Skeletal muscle satellite cell (primary cell): ENCODE measurements around the gene CLRN3.

ENCODE experiments used
- H3K27me3 ChIP-seq: 2 replicates; pipeline ENCODE4 v1.7.0; 2013; ENCODE audit warnings: low read length; ENCODE audit not compliant: control insufficient read depth, insufficient read depth
- H3K36me3 ChIP-seq: 2 replicates; pipeline ENCODE4 v1.7.0; 2013; ENCODE audit warnings: mild to moderate bottlenecking, control low read depth, low read length; ENCODE audit not compliant: insufficient read depth
- H3K4me1 ChIP-seq: 2 replicates; pipeline ENCODE4 v1.7.0; 2013; ENCODE audit warnings: low read length; ENCODE audit not compliant: control insufficient read depth, insufficient read depth
- H3K4me2 ChIP-seq: 2 replicates; pipeline ENCODE4 v1.7.0; 2013; ENCODE audit warnings: mild to moderate bottlenecking, low read length
- H3K4me3 ChIP-seq: 2 replicates; pipeline ENCODE4 v1.7.0; 2013; ENCODE audit warnings: low read length
- H3K9ac ChIP-seq: 2 replicates; pipeline ENCODE4 v1.7.0; 2013; ENCODE audit warnings: mild to moderate bottlenecking, low read depth, low read length, moderate library complexity
- H3K9me3 ChIP-seq: replicated peaks from 2 replicates; pipeline ENCODE4 v1.7.0; 2013; ENCODE audit warnings: mild to moderate bottlenecking, control low read depth, low read length

CLRN3 gene

DNA sequence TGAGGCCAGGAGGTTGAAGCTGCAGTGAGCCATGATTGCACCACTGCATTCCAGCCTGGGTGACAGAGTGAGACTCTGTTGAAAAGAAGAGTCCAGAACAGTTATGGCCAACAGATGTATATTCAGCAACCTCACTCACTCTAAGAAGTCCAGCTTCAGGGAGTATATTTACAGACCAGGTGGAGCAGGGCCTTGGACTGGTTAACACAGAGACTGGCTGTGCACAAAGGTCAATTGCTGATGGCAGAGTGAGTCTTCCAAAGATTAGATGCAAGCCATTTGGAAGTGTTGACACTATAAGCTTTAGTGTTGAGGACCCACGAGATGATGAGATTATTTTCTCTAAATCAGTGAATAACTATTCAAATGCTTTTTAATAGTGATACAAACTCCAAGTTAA, 24.9 kb downstream of the CLRN3 start:
- no peaks in the 10 kb centered on the region for H3K36me3 ChIP-seq
- H3K9me3 ChIP-seq: peaks cover 6% of the 10 kb centered on the region
- no peak overlapping the region for H3K9ac ChIP-seq
- peaks cover 10% of the 10 kb centered on the region for H3K27me3 ChIP-seq
- peaks cover 15% of the 10 kb centered on the region for H3K4me1 ChIP-seq
- H3K4me3 ChIP-seq: no peak overlapping the region
- H3K4me2 ChIP-seq: no peak overlapping the region

DNA sequence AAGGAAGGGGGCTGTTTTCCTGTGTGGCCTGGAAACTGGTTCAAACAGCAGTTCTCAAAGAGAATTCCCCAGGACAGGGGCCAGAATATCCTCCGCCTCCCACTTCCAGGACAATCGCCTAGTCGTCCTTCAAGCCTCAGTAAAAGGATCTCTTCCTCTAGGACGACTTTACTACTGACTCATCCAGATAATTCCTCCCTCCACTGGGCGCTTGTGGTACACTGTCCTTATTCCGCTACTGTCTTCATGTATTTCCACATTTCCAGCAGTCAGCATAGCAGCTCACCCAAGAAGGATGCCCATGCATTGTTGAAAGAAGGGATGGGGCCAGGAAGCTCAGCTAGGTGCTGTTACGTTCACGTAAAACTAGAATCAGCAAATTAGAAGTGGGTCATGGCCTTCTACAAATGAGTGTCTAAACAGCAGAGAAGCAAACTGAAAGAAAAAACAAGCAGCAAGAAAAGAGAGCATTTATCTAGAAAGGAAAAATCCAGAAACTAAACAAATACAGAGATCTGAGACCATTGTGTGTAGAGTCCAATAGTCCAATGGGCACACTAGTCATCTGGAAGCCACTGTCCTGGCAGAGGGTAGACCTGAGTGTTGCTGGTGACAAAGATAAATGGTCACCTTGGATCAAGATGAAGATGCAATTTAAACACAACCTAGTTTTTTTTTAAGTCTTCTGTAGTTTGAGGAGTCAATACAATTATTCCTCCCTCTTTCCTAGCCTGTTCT, 26.3 kb downstream of the CLRN3 start:
- no peaks in the 10 kb centered on the region for H3K36me3 ChIP-seq
- peaks cover 6% of the 10 kb centered on the region for H3K9me3 ChIP-seq
- no peak overlapping the region for H3K4me3 ChIP-seq
- peaks cover 10% of the 10 kb centered on the region for H3K27me3 ChIP-seq
- peaks cover 2% of the 10 kb centered on the region for H3K4me1 ChIP-seq
- H3K9ac ChIP-seq: no peak overlapping the region
- no peak overlapping the region for H3K4me2 ChIP-seq

- Histone ChIP-seq H3K4me1 (no peaks in the 10 kb centered on the region), H3K9me3 (peaks cover 3% of the 10 kb centered on the region), H3K9ac (no peak overlapping the region)
Observed at GRCh38 chr10:127863231-127863825, 29.4 kb downstream of the CLRN3 start.

GRCh38 chr10:127860592-127860991, 32.1 kb downstream of the CLRN3 start:
- Histone ChIP-seq H3K36me3 (no peaks in the 10 kb centered on the region), H3K9ac (no peak overlapping the region), H3K9me3 (peaks cover 3% of the 10 kb centered on the region), H3K4me1 (no peaks in the 10 kb centered on the region), H3K4me2 (no peak overlapping the region), H3K27me3 (no peaks in the 10 kb centered on the region), H3K4me3 (no peak overlapping the region)

More at GRCh38 chr10:127863231-127863825, 29.4 kb downstream of the CLRN3 start:
- peaks cover 4% of the 10 kb centered on the region for H3K27me3 ChIP-seq
- H3K4me2 ChIP-seq: no peak overlapping the region
- H3K36me3 ChIP-seq: no peaks in the 10 kb centered on the region
- H3K4me3 ChIP-seq: no peak overlapping the region

- Histone ChIP-seq H3K4me1 (no peaks in the 10 kb centered on the region), H3K36me3 (no peaks in the 10 kb centered on the region), H3K9me3 (no peaks in the 10 kb centered on the region), H3K4me2 (no peak overlapping the region), H3K4me3 (no peak overlapping the region), H3K27me3 (peaks cover 8% of the 10 kb centered on the region), H3K9ac (no peak overlapping the region)
Observed at GRCh38 chr10:127855976-127856375, 36.8 kb downstream of the CLRN3 start.

DNA sequence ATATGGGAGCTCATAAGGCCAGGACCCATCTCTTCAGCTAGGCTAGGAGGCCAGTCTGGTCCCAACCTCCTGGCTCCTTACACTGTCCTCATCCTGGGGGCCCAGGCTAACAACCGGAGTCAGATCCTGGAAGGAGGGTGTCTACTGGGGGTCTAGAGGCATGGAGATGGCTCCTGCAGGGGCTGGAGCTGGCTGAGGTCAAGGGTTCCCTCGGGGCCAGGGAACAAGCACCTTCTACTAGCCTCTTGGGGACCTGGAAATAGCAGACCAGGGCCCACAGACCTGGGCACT, 37.2 kb downstream of the CLRN3 start:
- H3K9ac ChIP-seq: no peak overlapping the region
- H3K36me3 ChIP-seq: no peaks in the 10 kb centered on the region
- H3K4me3 ChIP-seq: no peak overlapping the region
- H3K4me2 ChIP-seq: no peak overlapping the region
- peaks cover 8% of the 10 kb centered on the region for H3K27me3 ChIP-seq
- no peaks in the 10 kb centered on the region for H3K4me1 ChIP-seq
- H3K9me3 ChIP-seq: no peaks in the 10 kb centered on the region

- Histone ChIP-seq H3K4me2 (no peak overlapping the region), H3K4me3 (no peak overlapping the region), H3K27me3 (peaks cover 8% of the 10 kb centered on the region), H3K9me3 (no peaks in the 10 kb centered on the region), H3K36me3 (no peaks in the 10 kb centered on the region), H3K9ac (no peak overlapping the region), H3K4me1 (no peaks in the 10 kb centered on the region)
Observed at GRCh38 chr10:127854769-127855590, 37.8 kb downstream of the CLRN3 start.

DNA sequence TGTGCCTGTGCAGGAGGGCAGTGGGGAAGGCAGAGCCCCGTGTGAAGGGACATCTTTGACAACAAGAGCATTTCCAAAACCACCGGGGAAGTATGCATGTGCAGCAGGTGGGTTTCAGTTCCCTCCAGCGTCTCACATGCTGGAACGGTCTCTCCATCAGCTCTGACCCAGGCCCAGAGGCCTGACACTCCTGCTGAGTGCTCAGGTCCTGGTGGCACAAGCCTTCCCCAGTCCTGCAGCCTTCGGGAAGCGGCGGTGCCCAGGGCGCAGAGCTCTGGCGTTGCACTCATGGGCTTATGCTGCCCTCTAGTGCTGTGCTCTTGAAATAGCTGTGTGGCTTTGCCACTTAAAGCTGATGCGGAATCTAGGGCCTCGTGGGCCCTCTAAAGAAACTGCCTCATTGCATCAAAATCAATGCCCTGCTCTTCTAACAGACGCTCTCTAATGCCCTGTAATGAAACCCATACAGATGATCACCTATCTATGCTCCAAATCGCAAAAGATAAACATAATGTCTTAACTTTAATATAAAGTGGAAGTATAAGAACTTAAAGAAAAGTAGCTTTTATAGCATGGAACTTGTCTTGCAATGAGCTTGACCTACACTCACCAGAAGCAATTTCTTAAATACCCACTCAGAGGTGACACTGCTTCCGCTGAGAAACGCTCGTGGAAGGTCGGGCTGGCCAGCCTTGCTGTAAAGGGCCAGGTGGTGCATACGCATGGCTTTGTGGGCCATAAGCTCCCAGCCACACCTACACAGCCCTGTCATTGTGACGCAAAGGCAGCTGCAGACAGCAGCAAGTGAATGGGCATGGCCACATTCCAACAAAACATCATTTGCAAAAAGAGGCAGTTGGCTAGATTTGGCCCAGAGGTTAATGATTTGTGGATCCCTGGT, 38.6 kb downstream of the CLRN3 start:
- no peaks in the 10 kb centered on the region for H3K36me3 ChIP-seq
- H3K27me3 ChIP-seq: peaks cover 8% of the 10 kb centered on the region
- H3K4me3 ChIP-seq: no peak overlapping the region
- no peaks in the 10 kb centered on the region for H3K4me1 ChIP-seq
- no peak overlapping the region for H3K4me2 ChIP-seq
- H3K9me3 ChIP-seq: no peaks in the 10 kb centered on the region
- no peak overlapping the region for H3K9ac ChIP-seq

DNA sequence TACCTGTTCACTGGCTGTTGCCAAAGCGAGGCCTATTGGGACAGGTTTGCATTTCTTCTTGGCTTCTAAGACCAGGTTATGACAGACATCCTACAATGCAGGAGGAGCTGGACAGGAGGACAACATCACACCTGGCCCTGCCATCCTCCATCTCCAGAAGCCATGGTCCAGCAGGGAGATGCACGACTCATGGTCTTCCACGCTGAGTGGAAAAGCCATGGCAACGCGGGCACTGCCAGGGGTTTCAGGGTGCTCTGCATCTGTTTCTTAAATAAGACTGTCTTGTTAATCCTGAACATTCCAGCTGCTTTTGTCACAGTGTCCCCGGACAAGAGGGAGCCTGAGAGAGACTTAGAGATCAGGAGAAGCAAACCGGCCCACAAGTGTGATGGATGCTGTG, 40.3 kb downstream of the CLRN3 start:
- Histone ChIP-seq H3K27me3 (peaks cover 8% of the 10 kb centered on the region), H3K4me2 (no peak overlapping the region), H3K4me1 (no peaks in the 10 kb centered on the region), H3K9me3 (no peaks in the 10 kb centered on the region), H3K9ac (no peak overlapping the region), H3K36me3 (no peaks in the 10 kb centered on the region), H3K4me3 (no peak overlapping the region)

DNA sequence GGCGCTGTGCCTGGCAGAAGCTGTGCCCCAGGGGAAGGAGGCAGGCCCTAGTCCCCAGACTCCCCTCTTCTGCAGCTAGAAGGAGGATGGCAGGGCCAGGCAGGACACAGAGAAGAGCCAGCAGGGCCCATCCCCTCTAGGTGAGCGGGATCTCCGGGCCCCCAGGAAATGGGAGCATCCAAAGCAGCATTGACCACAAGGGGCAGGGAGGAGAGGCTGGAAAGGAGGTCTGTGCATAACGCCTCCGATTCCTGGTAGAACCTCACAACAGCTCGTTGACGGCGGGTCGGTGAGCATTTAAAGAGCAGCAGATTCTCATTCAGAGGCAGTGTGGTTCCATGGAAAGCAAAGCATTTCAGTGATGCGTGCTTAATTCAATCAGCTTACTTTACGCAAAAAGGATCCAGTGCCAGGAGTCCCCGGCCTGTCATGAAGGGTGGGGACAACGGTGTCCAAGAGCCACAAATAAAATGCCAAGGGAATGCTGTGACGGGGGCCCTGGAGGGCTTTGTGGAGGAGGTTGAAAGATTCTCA, 41.0 kb downstream of the CLRN3 start:
- H3K4me2 ChIP-seq: no peak overlapping the region

DNA sequence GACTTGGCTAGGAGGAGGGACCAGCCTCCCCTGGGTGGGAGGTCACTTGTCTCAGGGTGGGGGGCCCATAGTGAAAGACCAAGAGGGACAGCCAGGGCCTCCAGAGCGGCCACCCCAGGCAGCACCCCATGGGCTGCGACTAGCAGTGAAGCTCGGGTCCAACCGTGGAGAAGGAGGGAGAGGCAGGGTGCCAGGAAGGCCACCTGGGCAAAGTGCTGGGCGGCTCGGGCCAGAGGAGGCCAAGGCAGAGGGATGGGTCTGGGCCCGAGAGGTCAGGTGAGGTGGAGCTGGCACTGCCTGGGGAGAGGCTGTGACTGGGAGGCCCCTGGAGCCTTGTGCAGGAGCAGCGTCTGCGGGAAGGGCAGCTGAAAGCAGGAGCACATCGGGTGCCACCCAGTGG, 41.8 kb downstream of the CLRN3 start:
- H3K27me3 ChIP-seq: peaks cover 10% of the 10 kb centered on the region
- H3K36me3 ChIP-seq: no peaks in the 10 kb centered on the region
- no peak overlapping the region for H3K4me2 ChIP-seq
- H3K9ac ChIP-seq: no peak overlapping the region
- no peak overlapping the region for H3K4me3 ChIP-seq
- no peaks in the 10 kb centered on the region for H3K9me3 ChIP-seq
- H3K4me1 ChIP-seq: no peaks in the 10 kb centered on the region

More for the DNA sequence above, 41.0 kb downstream of the CLRN3 start:
- no peak overlapping the region for H3K4me3 ChIP-seq
- peaks cover 8% of the 10 kb centered on the region for H3K27me3 ChIP-seq
- no peaks in the 10 kb centered on the region for H3K9me3 ChIP-seq
- H3K36me3 ChIP-seq: no peaks in the 10 kb centered on the region
- no peaks in the 10 kb centered on the region for H3K4me1 ChIP-seq
- no peak overlapping the region for H3K9ac ChIP-seq
